NOMO-1 treated with dmso at 0.1 percent for 144 hours (cell line): ENCODE data around the gene TRIM62.
"Not testable (repeated sequence)": the region's sequence is repeated elsewhere in the genome, so short reads cannot be mapped to it uniquely, and the experiment has no call there.

Experiments used
- DNase-seq: peaks from one replicate; lab custom pipeline; 2025; ENCODE audit not compliant: unreplicated experiment; lab: John Stamatoyannopoulos, UW

The TRIM62 gene

GRCh38 chr1:33140153-33141149 lies 41.4 kb downstream of the TRIM62 start:
- no peak for DNase-seq

GRCh38 chr1:33137800-33138199 lies 44.0 kb downstream of the TRIM62 start:
- DNase-seq = no peak

GRCh38 chr1:33136041-33136440 lies 45.8 kb downstream of the TRIM62 start:
- not testable (repeated sequence) for DNase-seq

- no peak for DNase-seq
Measured at GRCh38 chr1:33133478-33134105, 48.3 kb downstream of the TRIM62 start.

- DNase-seq = no peak
Measured at GRCh38 chr1:33132549-33132948, 49.3 kb downstream of the TRIM62 start.

GRCh38 chr1:33131191-33131590 lies 50.7 kb downstream of the TRIM62 start:
- no peak for DNase-seq

- DNase-seq = no peak
Measured at GRCh38 chr1:33130297-33130696, 51.5 kb downstream of the TRIM62 start.

- DNase-seq = no peak
Measured at GRCh38 chr1:33128781-33129180, 53.1 kb downstream of the TRIM62 start.

GRCh38 chr1:33127001-33127823 lies 54.6 kb downstream of the TRIM62 start:
- peak; percentile 99 for DNase-seq

- DNase-seq = no peak
Measured at GRCh38 chr1:33126411-33127000, 55.3 kb downstream of the TRIM62 start.

GRCh38 chr1:33124647-33125046 lies 57.2 kb downstream of the TRIM62 start:
- not testable (repeated sequence) for DNase-seq

- no peak for DNase-seq
Measured at GRCh38 chr1:33123266-33123665, 58.6 kb downstream of the TRIM62 start.

- no peak for DNase-seq
Measured at GRCh38 chr1:33122483-33123178, 59.2 kb downstream of the TRIM62 start.

GRCh38 chr1:33121728-33122127 lies 60.1 kb downstream of the TRIM62 start:
- DNase-seq = no peak

- DNase-seq = no peak
Measured at GRCh38 chr1:33120436-33121231, 61.2 kb downstream of the TRIM62 start.

- DNase-seq = no peak
Measured at GRCh38 chr1:33119532-33120217, 62.2 kb downstream of the TRIM62 start.

GRCh38 chr1:33119050-33119449 lies 62.8 kb downstream of the TRIM62 start:
- no peak for DNase-seq

- DNase-seq = no peak
Measured at GRCh38 chr1:33118274-33118673, 63.6 kb downstream of the TRIM62 start.
